GM19467 (cell line): ENCODE data around the gene ASIC3.
"Not testable (repeated sequence)": the region's sequence is repeated elsewhere in the genome, so short reads cannot be mapped to it uniquely, and the experiment has no call there.

Source experiments
- ATAC-seq: cut with Tn5 transposase; IDR thresholded peaks from one replicate; pipeline ENCODE4 v1.9.1; 2021; ENCODE audit warnings: mild to moderate bottlenecking, moderate library complexity; ENCODE audit not compliant: unreplicated experiment

The ASIC3 gene

GRCh38 chr7:151032936-151033863 lies 15.1 kb upstream of the ASIC3 start:
- ATAC-seq: no peak

- ATAC-seq: no peak
Measured at GRCh38 chr7:151033864-151034249, 14.5 kb upstream of the ASIC3 start.

- ATAC-seq: no peak
Measured at GRCh38 chr7:151034312-151035025, 13.9 kb upstream of the ASIC3 start.

- ATAC-seq: no peak
Measured at GRCh38 chr7:151035026-151035717, 13.2 kb upstream of the ASIC3 start.

- no peak for ATAC-seq
Measured at GRCh38 chr7:151035902-151036301, 12.4 kb upstream of the ASIC3 start.

- no peak for ATAC-seq
Measured at GRCh38 chr7:151038951-151039849, 9.1 kb upstream of the ASIC3 start.

- no peak for ATAC-seq
Measured at GRCh38 chr7:151039850-151040548, 8.3 kb upstream of the ASIC3 start.

- ATAC-seq: no peak
Measured at GRCh38 chr7:151040616-151041375, 7.5 kb upstream of the ASIC3 start.

GRCh38 chr7:151043449-151043848 lies 4.9 kb upstream of the ASIC3 start:
- not testable (repeated sequence) for ATAC-seq

GRCh38 chr7:151043959-151044358 lies 4.4 kb upstream of the ASIC3 start:
- ATAC-seq: no peak

- ATAC-seq: no peak
Measured at GRCh38 chr7:151045262-151045661, 3.1 kb upstream of the ASIC3 start.

GRCh38 chr7:151045967-151046366 lies 2.4 kb upstream of the ASIC3 start:
- ATAC-seq: no peak

- ATAC-seq: no peak
Measured at GRCh38 chr7:151046603-151047573, 1.4 kb upstream of the ASIC3 start.

GRCh38 chr7:151048911-151049463 lies 656 bp downstream of the ASIC3 start:
- ATAC-seq: no peak

- no peak for ATAC-seq
Measured at GRCh38 chr7:151051108-151051507, 2.8 kb downstream of the ASIC3 start.

- no peak for ATAC-seq
Measured at GRCh38 chr7:151053096-151053495, 4.8 kb downstream of the ASIC3 start.

- no peak for ATAC-seq
Measured at GRCh38 chr7:151053751-151054150, 5.4 kb downstream of the ASIC3 start.

- ATAC-seq: no peak
Measured at GRCh38 chr7:151056283-151056665, 7.9 kb downstream of the ASIC3 start.
